ENCODE data around the gene TBXAS1.

The TBXAS1 gene

DNA sequence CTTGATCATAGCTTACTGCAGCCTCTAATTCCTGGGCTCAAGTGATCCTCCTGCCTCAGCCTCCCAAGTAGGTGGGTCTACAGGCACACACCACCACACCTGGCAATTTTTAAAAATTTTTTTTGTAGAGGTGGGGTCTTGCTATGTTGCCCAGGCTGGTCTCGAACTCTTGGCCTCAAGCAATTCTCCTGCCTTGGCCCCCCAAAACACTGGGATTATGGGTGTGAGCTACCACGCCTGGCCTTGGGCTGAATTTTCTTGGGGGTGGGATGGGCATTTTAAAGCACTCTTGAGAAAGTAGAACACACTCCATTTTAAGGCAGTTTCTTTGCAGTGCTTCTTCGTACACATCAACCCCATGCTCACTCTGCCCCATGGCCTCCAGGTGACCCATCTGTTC, 28.7 kb downstream of the TBXAS1 start:
- no peak for DNase-seq

DNA sequence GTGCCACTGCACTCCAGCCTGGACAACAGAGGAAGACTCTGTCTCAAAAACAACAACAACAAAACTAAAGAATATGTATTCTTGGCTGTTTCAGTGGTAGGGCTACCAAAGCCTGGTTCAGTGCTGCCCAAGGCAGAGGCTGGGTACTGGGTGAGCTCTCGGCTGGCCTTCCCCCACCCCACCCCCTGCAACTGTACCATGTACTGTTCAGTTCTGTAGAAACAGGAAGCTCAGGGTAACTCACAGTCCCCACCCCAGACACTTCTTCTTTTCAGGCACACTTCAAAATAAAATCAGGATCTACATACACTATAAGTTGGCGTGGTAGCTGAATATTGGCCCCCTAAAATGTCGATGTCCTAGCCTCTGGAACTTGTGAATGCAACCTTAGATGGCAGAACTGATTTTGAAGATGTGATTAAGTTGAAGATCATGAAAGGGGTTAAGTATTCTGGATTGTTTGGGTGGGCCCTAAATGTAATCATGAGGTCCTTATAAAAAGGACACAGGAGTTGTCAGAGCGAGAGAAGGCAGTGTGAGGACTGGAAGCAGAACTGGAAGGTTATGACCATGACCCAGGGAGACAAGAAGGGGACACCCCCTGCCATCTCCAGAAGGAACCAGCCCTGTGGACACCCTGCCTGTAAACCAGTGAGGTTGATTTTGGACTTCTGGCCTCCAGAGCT, 31.2 kb downstream of the TBXAS1 start:
- peak; percentile 86 for DNase-seq

DNA sequence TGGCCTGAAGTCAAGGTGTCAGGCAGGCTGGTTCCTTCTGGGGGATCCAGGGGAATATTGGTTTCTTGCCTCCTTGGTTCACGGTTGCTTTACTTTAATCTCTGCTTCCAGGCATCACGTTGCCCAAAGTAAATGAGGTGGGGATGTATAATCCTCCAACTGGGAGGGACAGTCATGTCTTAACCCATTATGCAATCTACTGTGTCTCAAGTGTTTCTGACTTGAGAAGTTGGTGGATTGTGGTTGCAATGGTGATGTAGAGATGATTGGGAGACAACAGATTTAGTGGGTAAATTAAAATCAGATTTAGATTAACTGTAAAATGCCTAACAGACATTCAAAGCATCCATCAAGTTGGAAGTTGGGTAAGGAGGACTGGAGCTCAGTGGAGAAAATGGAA, 32.7 kb downstream of the TBXAS1 start:
- DNase-seq, result peak; percentile 58

DNA sequence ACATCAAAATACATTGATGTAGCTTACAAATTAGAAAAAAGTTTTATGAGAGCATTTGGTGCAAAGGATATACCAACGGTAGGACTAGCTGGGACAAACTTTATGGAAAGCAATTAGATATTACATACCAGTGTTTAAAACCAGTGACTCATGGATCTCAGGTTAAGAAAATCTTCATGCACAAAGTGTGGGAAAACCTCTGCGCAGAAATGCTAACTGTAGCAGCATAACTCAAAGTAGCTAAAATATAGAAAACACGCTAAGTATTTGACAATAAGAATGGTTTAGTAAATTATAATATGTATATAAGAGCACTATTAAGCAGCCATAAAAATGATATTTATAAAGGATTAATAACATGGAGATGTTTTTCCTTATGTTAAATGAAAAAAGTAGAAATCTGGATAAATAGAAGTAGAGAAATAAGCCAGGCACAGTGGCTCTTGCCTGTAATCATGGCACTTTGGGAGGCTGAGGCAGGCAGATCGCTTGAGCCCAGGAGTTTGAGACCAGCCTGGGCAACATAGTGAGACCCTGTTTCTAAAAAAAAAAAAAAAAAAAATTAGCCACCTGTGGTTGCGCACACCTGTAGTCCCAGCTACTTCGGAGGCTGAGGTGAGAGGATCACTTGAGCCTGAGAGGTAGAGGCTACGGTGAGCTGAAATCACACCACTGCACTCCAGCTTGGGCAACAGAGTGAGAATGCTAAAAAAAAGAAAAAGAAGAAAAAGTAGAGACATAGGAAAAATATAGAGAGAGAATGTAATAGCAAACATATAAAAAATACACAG, 37.2 kb downstream of the TBXAS1 start:
- DNase-seq, result no peak

DNA sequence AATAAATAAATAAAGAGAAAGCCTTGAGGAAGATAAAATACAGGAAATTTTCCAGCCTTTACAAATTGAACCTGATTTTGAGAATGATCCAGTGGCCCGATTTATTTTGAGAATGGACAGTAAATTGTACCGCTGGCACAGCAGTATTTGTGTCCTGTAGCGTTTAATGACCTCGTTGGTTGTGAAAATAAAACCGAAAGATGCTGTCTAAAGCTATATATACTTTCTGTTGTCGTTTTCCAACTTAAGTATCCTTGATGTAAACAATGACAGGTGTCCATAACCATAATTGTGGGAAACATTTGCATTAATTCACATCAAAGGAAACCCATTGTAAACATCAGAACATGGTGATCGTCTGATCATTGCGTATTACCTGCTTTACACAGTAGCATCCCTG, 38.8 kb downstream of the TBXAS1 start:
- DNase-seq, result no peak

DNA sequence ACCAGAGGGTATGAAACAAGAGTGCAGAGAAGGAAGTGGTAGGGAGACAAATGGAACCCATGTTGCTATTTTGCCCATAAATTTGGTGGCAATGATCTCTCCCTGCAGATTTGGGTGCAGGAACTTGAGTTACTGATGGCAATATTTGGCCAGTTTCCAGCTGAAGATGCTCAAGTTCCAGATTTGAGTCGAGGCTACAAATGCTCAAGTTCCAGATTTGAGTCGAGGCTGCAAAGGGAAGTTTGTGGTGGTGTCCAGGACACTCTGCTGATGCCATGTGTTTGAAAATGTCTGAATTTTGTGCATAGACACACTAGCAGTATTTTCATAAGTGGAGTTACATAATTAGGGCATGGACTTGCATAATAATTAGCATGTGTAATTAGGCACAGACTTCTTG, 40.8 kb downstream of the TBXAS1 start:
- DNase-seq, result peak; percentile 29

DNA sequence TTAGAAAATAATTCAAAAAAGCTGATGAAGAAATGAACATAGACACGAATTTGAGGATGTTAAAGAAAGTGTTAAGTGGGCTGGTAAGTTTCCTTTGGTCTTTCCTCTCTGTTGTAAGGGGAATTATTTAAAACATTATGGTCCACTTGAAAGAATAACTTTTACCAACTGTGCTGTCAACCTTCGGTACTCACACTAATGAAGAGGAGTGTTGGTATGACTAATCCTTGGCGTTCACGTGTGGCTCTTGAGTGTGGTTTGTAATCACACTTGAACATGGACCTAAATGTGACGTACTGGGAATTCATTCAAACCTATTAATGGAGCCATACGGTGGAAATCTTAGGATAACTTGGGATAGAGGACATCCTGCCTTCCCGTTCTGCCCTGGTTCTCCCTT, 41.3 kb downstream of the TBXAS1 start:
- no peak for DNase-seq

DNA sequence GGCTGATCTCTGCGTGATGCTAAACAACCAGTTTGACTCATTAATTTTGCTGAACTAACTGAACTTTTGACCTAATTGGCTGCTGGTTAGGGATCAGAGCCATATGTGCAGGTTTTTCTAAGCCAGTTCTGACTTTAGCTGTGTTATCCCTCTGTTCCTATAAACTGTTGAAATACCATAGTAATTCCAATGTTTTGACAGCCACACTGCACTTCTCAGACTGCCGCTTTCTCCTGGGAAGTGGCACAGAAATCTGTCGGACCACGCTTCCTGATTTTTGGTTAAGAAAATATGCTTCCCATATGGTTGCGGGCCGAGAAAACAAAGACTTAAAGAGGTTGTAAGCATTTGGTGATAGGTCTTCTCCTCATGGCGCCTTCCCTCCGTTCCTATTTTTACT, 42.3 kb downstream of the TBXAS1 start:
- no peak for DNase-seq

DNA sequence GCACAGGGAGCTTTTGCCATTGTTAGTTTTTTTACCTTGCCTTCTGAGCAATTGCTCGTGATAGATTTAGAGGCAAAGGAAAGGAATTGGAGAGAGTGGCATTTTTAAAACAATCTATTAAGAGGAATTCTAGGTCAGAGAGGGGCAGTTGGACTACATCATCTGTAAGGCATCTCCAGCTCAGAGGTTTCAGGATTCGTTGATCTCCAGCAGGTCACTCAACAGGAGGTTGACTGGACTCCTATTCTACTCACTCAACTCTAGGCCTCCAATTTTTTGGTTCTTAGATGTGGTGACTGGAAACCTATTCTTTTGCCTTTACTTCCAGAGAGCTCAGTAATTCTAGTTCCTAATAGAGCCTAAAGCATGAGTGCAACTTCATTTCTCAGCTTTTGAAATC, 42.8 kb downstream of the TBXAS1 start:
- DNase-seq, result no peak

DNA sequence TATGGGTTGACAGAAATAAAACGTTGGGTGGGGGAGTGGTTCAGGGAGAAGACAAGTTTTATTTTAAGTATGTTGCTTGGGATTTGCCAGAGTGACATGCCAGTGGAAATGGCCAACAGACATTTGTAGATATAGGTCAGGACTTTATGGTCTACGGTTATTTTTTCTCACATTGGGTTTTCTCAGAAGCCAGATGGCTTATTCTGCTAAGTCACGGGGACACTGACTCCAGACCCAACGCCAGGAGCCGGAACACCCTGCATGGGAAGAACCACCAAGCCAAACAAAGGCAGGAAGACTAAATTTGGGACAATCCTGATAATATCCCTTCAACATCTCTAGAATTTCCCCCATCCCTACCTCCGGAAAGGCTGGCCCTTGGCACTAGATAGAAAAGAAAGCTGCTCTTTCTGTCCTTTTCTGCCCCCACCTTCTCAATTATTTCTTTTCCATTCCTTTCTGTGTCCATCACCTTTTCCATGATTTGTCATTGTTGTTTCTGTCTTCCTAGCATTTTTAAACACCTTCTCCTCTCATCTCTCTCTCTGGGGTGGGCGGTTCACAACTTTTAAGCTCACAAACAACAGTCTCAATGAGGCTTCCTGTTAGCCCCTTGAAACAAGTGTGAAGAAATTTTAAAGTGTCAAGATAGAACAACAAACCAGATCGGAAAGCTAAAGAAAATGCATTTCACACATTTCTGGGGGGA, 44.7 kb downstream of the TBXAS1 start:
- DNase-seq, result no peak

DNA sequence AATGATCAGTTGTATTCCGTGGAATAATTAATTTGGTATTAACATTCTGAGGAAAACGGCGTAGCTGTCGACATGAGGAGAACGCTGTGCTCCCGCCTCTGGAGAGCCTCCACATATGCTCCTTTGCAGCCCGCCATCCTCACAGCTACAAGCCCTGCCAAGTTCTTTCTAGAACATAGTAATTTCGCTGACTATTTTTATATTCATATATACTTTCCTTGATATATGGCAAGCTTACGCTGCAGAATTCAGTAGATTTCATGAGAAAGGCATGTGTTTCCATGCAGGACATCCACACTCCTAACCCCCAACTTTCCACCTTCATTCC, 45.2 kb downstream of the TBXAS1 start:
- no peak for DNase-seq

DNA sequence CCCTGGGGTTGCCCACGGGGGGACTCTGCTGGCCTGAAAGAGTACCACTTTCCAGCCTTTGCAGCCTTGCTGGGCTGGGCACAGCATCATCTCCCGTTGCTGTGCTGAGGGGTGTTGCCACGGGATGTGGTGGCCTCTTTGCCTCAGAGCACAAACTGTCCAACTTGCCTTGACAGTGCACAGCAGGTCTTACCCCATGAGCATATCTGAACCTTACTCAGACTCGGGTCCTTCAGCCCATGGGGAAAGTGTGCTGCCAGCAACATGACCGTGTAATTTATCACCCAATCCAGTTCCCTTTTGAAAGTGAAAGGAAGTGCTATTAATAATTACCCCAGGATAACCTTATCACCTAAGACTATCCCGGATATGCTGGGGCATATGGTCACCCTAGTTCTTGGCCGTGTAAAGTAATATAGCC, 46.8 kb downstream of the TBXAS1 start:
- peak; percentile 79 for DNase-seq

DNA sequence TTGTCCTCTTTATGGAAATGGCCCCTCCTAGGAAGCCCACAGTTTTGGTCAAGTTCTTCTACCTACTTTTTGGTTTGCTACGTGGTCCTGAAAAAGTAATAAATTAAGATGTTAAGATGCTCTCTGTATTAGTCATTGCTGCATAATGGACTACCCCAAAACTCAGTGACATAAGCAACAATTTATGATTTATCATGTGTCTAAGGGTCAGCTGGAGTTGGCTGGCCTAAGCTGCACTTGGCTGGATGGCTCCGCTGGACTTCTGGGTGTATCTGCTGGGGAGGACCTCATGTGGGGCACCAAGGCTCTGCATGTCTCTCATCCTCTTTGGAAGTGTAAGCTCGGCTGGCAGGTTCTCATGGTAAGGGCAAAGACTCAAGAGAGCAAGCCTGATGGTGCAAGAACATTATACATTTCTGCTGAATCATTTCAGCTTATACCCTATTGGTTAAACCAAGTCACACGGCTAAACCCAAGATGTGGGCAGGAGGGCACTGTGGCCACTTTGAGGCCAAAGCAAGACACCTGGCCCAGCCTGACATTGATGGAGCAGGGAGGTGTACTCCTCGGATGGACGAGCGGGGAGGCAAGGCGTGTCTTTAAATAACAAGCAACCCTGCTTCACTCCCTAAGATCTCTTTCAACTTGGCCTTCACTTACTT, 47.7 kb downstream of the TBXAS1 start:
- no peak for DNase-seq

DNA sequence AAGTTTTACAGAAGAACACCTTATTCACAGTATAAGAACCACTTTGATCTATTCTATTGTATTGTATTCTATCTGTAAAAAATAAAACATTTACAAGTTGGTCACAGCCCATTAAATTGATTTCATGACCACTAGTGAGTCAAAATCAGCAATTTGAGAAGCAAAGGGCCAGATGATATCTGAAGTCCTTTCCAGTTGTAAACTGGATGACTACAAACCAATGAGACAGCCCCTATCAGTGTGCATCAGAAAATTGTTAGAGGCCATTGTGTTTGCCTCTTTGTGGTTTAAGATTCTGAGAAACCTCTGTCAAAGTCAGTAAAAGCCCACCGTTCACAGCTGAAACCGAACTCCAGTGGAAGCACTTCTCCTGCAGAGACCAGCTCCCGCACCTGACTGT, 54.8 kb downstream of the TBXAS1 start:
- no peak for DNase-seq

DNA sequence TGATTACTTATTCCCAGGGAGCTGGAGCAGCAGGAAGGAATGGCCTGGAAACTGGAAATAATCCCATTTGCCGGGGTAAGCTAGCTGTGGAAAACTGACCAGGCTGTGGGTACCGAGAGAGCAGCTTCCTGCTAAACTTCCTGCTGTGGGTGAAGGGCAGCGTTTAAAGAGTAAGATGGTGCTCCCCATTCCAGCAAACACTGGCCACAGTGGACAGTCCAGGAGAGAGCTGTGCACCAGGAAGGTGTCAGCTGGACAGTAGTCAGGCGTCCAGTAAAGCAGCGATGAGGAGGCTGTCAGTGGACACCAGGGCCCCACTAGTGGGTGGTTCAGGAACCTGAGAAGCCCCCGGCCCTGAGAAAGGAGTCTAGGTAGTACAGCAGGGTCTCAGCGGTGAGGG, 55.4 kb downstream of the TBXAS1 start:
- DNase-seq, result no peak

DNA sequence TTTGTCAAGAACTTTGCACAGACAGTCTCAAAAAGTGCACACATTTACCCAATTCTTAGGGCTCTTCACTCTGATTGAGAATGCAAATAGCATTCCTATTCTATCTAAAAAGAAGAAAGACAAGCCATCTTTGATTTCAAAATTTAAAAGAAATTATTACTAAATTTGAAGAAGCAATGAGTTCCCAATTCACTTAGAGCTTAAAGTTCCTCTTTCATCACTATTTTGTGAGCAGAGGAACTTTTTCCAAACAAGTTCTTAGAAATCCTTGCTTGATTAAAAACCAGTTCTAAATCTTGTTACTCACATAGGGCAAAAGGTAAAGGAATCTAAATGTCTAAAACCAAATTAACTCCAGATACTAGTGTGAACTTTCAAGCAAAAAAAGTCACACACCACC, 56.4 kb downstream of the TBXAS1 start:
- no peak for DNase-seq

DNA sequence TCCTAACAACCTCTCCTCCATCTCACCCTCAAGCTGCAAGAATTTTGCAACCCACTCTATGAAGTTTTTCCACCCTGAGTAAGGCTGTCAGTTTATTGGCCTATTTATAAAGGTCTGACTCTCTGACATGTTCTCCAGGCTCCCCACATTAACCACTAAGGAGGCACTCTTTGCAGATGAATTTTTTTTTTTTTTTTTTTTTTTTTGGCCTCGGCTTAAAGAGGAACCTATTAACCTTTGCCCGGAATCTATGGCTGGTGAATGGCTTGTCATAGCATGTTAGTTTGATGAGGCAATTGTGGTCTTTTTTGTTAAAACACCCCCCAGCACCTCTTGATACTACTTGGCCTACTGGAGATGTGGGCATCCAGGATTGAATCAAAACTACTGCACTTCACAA, 57.1 kb downstream of the TBXAS1 start:
- peak; percentile 73 for DNase-seq

DNA sequence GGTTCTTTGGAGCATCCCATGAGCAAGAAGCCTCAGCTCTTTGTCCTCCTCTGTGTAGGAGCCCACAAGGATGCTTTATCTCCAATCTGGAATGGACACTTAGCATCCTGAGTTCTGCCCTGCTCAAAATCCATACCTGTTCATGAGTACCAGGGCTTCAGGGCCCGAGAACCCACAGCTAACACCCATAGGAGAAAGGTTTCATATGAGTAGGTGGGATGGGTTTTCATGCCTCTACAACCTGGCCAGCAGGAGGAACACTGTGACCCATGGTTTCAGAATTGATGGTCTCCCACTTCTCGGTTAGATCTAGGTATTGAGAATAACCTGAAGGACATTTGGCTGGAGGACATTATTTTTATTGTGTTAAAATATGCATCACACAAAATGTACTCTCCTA, 57.8 kb downstream of the TBXAS1 start:
- no peak for DNase-seq

DNA sequence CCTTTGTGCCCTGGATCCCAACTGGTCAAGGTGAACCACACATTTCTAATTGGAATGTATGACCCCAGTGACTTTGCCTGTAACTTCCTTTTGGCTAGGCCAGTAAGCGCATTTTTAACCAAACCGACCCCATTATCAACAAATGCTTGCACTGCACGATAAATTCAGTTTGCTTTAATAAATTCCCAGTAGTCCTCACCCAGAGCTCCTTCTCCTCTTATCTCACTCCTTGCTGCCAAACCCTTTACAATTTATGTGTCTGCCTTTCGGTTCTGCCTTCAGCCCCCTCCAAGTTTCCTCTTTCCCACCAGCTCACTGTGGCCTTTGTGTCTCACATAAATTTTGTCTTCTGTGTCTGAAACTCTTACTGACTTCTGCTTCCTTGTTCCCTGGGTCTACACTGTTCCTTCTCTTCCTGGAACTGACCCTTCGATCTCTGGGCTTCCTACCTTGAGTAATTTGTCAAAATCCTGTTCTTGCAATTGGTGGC, 59.0 kb downstream of the TBXAS1 start:
- DNase-seq, result peak; percentile 71

DNA sequence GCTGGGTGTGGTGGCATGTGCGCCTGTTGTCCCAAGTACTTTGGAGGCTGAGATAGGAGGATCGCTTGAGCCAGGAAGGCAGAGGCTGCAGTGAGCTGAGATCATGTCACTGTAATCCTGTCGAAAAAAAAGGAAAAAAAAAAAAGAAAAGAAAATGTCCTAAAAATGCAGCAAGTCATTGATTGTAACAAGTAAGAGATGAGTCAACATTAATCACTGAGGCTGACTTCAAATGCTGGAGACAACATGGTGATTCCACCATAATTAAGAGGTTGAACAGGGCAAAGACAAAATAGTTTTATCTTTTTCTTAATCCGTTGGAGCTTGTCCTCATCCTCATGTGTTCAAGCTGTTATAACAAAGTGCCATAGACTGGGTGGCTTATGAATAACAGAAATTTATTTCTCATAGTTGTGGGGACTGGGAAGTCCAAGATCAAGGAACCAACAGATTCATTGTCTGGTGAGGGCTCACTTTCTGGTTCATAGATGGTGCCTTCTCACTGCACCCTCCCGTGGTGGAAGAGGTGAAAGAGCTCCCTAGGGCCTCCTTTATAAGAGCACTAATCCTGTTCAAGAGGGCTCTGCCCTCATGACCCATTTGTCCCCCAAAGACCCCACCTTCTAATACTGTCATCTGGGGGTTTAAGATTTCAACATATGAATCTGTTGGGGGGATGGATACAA, 60.3 kb downstream of the TBXAS1 start:
- no peak for DNase-seq

DNA sequence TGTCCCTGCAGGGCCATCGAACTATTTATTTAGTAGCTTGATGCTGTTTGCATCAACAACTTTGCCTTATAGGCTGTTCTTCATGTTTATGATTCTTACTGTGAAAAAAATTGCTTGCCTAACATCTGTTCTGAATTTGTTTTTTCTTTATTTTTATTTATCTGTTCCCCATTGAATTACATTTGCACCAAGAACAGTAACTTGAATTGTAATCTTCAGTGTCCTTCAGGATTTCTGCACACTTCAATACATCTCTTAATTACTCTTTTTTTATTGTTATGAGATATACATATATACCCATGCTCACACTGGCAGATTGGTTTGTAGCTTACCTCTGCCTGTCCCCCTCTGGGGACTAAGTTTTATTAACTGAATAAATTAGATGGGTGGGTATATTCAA, 64.4 kb downstream of the TBXAS1 start:
- no peak for DNase-seq

DNA sequence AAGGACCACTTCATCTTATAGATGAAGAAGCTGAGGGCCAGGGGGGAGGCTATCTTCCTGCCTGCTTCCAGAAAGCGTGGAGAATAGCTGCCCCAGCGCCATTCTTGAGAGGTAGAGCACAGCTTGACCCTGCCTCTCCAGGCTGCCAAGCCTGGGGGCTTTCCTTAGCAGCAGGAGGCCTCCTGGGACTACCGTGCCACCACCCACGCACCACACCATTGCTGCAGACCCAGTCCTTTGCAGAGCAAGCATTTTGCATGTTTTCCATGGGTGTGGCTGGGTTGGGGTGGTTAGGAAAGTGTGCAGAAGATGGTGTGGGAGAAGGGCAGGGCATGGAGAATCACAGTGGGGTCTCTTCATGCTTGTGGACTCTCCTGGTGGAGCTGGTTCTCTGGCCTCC, 64.9 kb downstream of the TBXAS1 start:
- no peak for DNase-seq

All from suppressor macrophage treated with lipopolysaccharide for 4 hours (primary cell).